Measurements from ENCODE around the gene POGLUT3.

Gene POGLUT3

DNA sequence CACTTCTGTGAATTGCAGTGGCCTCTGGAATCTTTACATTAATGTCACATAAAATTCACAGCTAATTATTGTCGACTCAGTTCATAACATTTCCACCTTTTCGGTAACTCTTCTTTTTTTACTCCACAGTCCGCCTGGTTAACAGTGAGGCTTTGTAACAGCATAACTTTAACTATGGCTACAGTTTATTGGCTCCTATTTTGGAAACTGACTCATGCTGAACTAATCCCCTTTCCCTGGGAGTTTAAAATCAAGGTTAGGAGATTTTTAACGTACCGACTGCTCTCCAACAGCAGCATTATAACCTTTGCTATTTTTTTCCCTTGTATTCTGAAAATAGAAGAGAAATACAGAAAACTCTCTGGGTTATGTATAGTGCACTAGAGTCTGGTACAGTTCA lies 3.2 kb upstream of the POGLUT3 start:
- Histone ChIP-seq H2BK12ac (ENCODE audit: low read length) (no peak overlapping the region), H2BK120ac (ENCODE audit: low read depth, low read length) (no peak overlapping the region), H3K4me1 (ENCODE audit: control insufficient read depth in 2 of 2, insufficient read depth in 1 of 2, low read depth in 1 of 2, low read length in 2 of 2) (peaks cover 5 to 6% of the 10 kb centered on the region in 2 donors), H2AK5ac (ENCODE audit: low read depth, low read length) (no peak overlapping the region), H3K9me3 (replicated peaks in 1 of 2; ENCODE audit: control insufficient read depth in 2 of 2, insufficient read depth in 1 of 2, low read depth in 1 of 2, low read length in 2 of 2) (no peaks in the 10 kb centered on the region), H3K4ac (ENCODE audit: low read length) (no peak overlapping the region), H4K91ac (ENCODE audit: low read depth, low read length, poor library complexity) (no peak overlapping the region), H3K4me3 (ENCODE audit: low read length in 2 of 2) (no peak overlapping the region), H2AFZ (ENCODE audit: low read length) (no peak overlapping the region), H3K9ac (ENCODE audit: low read depth, low read length, poor library complexity) (no peak overlapping the region), H2BK15ac (ENCODE audit: low read length) (no peak overlapping the region), H3K4me2 (ENCODE audit: insufficient read depth, low read length, poor library complexity, severe bottlenecking) (no peak overlapping the region), H3K79me1 (ENCODE audit: low read depth, low read length) (no peaks in the 10 kb centered on the region), H3K27me3 (ENCODE audit: control insufficient read depth in 3 of 3, insufficient read depth in 3 of 3, low read depth in 1 of 3, low read length in 3 of 3) (no peaks in the 10 kb centered on the region), H3K27ac (replicated peaks; ENCODE audit: low read length) (no peak overlapping the region), H3K36me3 (replicated peaks in 1 of 2; ENCODE audit: control insufficient read depth in 2 of 2, insufficient read depth in 2 of 2, low read length in 2 of 2) (no peaks in the 10 kb centered on the region), H3K14ac (ENCODE audit: low read length) (no peak overlapping the region), H3K18ac (ENCODE audit: low read length) (no peak overlapping the region), H4K8ac (ENCODE audit: low read depth, low read length) (no peak overlapping the region), H2BK5ac (ENCODE audit: low read length) (no peak overlapping the region), H3K23ac (ENCODE audit: low read depth, low read length, poor library complexity) (no peak overlapping the region)
- DNase-seq (ENCODE audit: low spot score) = no peak
- WGBS, 2 donors (ENCODE audit: extremely low coverage in 2 of 2, insufficient read length in 2 of 2, insufficient replicate concordance in 1 of 2) = no CpG with 5 or more reads among the region's 5 CpGs

DNA sequence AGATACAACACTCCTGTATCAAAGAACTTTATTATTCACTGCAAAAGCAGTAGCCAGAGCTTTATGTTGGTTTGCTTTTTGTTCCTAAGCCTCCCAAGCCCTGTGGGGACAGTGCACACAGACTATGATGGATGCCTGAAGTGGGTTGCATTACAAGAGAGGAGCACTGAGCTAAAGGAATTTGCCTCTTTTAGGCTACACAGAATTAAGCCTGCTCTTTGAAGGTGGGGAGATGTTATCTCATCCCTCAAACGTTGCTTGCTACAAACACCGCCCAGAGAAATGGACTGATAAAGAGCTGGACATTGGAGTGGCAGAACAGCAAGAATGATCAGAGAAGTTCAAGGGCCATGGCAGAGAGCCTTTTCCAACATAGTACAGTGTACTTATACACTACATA lies 2.5 kb upstream of the POGLUT3 start:
- no peak overlapping the region for H4K8ac ChIP-seq (ENCODE audit: low read depth, low read length)
- no peaks in the 10 kb centered on the region for H3K36me3 ChIP-seq (replicated peaks in 1 of 2; ENCODE audit: control insufficient read depth in 2 of 2, insufficient read depth in 2 of 2, low read length in 2 of 2)
- H3K18ac ChIP-seq (ENCODE audit: low read length) = no peak overlapping the region
- H2AK5ac ChIP-seq (ENCODE audit: low read depth, low read length) = no peak overlapping the region
- no peak overlapping the region for H3K4me3 ChIP-seq (ENCODE audit: low read length in 2 of 2)
- H3K14ac ChIP-seq (ENCODE audit: low read length) = no peak overlapping the region
- no peak overlapping the region for H2BK120ac ChIP-seq (ENCODE audit: low read depth, low read length)
- WGBS, 2 donors (ENCODE audit: extremely low coverage in 2 of 2, insufficient read length in 2 of 2, insufficient replicate concordance in 1 of 2) = no CpG with 5 or more reads among the region's 2 CpGs
- no peaks in the 10 kb centered on the region for H3K27me3 ChIP-seq (ENCODE audit: control insufficient read depth in 3 of 3, insufficient read depth in 3 of 3, low read depth in 1 of 3, low read length in 3 of 3)
- no peak overlapping the region for H3K9ac ChIP-seq (ENCODE audit: low read depth, low read length, poor library complexity)
- H3K23ac ChIP-seq (ENCODE audit: low read depth, low read length, poor library complexity) = no peak overlapping the region
- no peak overlapping the region for H2BK5ac ChIP-seq (ENCODE audit: low read length)
- no peak overlapping the region for H3K4ac ChIP-seq (ENCODE audit: low read length)
- DNase-seq (ENCODE audit: low spot score) = no peak
- H4K91ac ChIP-seq (ENCODE audit: low read depth, low read length, poor library complexity) = no peak overlapping the region
- no peak overlapping the region for H2BK12ac ChIP-seq (ENCODE audit: low read length)
- no peaks in the 10 kb centered on the region for H3K79me1 ChIP-seq (ENCODE audit: low read depth, low read length)
- H2AFZ ChIP-seq (ENCODE audit: low read length) = no peak overlapping the region
- H3K4me2 ChIP-seq (ENCODE audit: insufficient read depth, low read length, poor library complexity, severe bottlenecking) = no peak overlapping the region
- H3K9me3 ChIP-seq (replicated peaks in 1 of 2; ENCODE audit: control insufficient read depth in 2 of 2, insufficient read depth in 1 of 2, low read depth in 1 of 2, low read length in 2 of 2) = no peaks in the 10 kb centered on the region
- H2BK15ac ChIP-seq (ENCODE audit: low read length) = no peak overlapping the region
- H3K27ac ChIP-seq (replicated peaks; ENCODE audit: low read length) = no peak overlapping the region
- H3K4me1 ChIP-seq (ENCODE audit: control insufficient read depth in 2 of 2, insufficient read depth in 1 of 2, low read depth in 1 of 2, low read length in 2 of 2) = peaks cover 5 to 6% of the 10 kb centered on the region in 2 donors

DNA sequence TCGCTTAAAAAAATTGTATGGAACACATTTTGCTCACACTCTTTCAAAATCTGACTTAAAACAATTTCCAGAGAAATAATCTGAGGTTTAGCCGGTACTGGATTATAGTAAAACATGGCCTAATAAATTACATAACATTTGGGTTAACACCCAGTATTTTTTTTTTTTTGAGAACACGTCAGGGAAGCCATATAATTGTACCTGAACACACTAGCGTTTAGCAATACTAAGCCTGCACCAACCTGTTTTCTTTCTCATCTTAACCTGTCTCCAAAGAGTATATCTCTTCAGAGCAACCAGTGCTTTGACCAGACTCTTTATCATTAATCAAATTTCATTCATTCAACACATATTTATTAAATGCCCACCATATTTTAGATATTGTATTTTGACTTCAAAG lies 2.0 kb upstream of the POGLUT3 start:
- no peak overlapping the region for H3K4me2 ChIP-seq (ENCODE audit: insufficient read depth, low read length, poor library complexity, severe bottlenecking)
- H3K79me1 ChIP-seq (ENCODE audit: low read depth, low read length) = no peaks in the 10 kb centered on the region
- no peak overlapping the region for H3K18ac ChIP-seq (ENCODE audit: low read length)
- DNase-seq (ENCODE audit: low spot score) = no peak
- H3K9ac ChIP-seq (ENCODE audit: low read depth, low read length, poor library complexity) = no peak overlapping the region
- no peak overlapping the region for H2BK12ac ChIP-seq (ENCODE audit: low read length)
- no peak overlapping the region for H4K8ac ChIP-seq (ENCODE audit: low read depth, low read length)
- H3K23ac ChIP-seq (ENCODE audit: low read depth, low read length, poor library complexity) = no peak overlapping the region
- no peak overlapping the region for H3K14ac ChIP-seq (ENCODE audit: low read length)
- H3K4ac ChIP-seq (ENCODE audit: low read length) = no peak overlapping the region
- H3K4me1 ChIP-seq (ENCODE audit: control insufficient read depth in 2 of 2, insufficient read depth in 1 of 2, low read depth in 1 of 2, low read length in 2 of 2) = peaks cover 5 to 6% of the 10 kb centered on the region in 2 donors
- no CpG with 5 or more reads among the region's 4 CpGs for WGBS, 2 donors (ENCODE audit: extremely low coverage in 2 of 2, insufficient read length in 2 of 2, insufficient replicate concordance in 1 of 2)
- H3K9me3 ChIP-seq (replicated peaks in 1 of 2; ENCODE audit: control insufficient read depth in 2 of 2, insufficient read depth in 1 of 2, low read depth in 1 of 2, low read length in 2 of 2) = no peaks in the 10 kb centered on the region
- H3K27ac ChIP-seq (replicated peaks; ENCODE audit: low read length) = no peak overlapping the region
- no peak overlapping the region for H2AK5ac ChIP-seq (ENCODE audit: low read depth, low read length)
- no peak overlapping the region for H2AFZ ChIP-seq (ENCODE audit: low read length)
- no peak overlapping the region for H3K4me3 ChIP-seq (ENCODE audit: low read length in 2 of 2)
- no peak overlapping the region for H2BK5ac ChIP-seq (ENCODE audit: low read length)
- H2BK15ac ChIP-seq (ENCODE audit: low read length) = no peak overlapping the region
- H3K36me3 ChIP-seq (replicated peaks in 1 of 2; ENCODE audit: control insufficient read depth in 2 of 2, insufficient read depth in 2 of 2, low read length in 2 of 2) = no peaks in the 10 kb centered on the region
- no peak overlapping the region for H4K91ac ChIP-seq (ENCODE audit: low read depth, low read length, poor library complexity)
- H2BK120ac ChIP-seq (ENCODE audit: low read depth, low read length) = no peak overlapping the region
- no peaks in the 10 kb centered on the region for H3K27me3 ChIP-seq (ENCODE audit: control insufficient read depth in 3 of 3, insufficient read depth in 3 of 3, low read depth in 1 of 3, low read length in 3 of 3)

DNA sequence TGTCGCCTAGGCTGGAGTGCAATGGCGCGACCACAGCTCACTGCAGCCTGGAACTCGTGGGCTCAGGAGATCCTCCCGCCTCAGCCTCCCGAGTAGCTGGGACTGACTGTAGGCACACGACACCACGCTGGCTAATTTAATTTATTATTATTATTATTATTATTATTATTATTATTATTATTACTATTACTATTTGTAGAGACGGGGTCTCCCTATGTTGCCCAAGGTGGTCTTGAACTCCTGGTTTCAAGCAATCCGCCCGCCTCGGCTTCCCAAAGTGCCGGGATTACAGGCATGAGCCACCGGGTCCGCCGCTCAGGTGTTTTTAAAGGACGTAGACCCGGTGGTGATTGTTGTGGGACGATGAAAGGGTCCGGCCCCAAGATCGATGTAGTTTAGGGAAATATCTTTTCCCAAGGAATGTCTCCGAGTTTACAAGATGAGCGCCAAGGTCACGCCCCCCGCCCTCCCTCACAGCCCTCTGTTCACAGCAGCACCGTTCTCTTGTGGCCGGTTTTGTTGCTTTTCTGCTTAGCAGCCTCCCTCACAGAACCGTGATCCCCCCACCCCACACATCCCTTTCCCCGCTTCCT lies 728 bp upstream of the POGLUT3 start:
- H3K9me3 ChIP-seq (replicated peaks in 1 of 2; ENCODE audit: control insufficient read depth in 2 of 2, insufficient read depth in 1 of 2, low read depth in 1 of 2, low read length in 2 of 2) = no peaks in the 10 kb centered on the region
- WGBS, 2 donors (ENCODE audit: extremely low coverage in 2 of 2, insufficient read length in 2 of 2, insufficient replicate concordance in 1 of 2) = no CpG with 5 or more reads among the region's 29 CpGs
- H4K91ac ChIP-seq (ENCODE audit: low read depth, low read length, poor library complexity) = peak overlapping the region; percentile 89
- H2BK120ac ChIP-seq (ENCODE audit: low read depth, low read length) = no peak overlapping the region
- H3K36me3 ChIP-seq (replicated peaks in 1 of 2; ENCODE audit: control insufficient read depth in 2 of 2, insufficient read depth in 2 of 2, low read length in 2 of 2) = no peaks in the 10 kb centered on the region
- peak overlapping the region; percentile 94 for H3K9ac ChIP-seq (ENCODE audit: low read depth, low read length, poor library complexity)
- H3K18ac ChIP-seq (ENCODE audit: low read length) = peak overlapping the region; percentile 98
- no peak overlapping the region for H2BK15ac ChIP-seq (ENCODE audit: low read length)
- peak overlapping the region; percentile 97 for H3K4me2 ChIP-seq (ENCODE audit: insufficient read depth, low read length, poor library complexity, severe bottlenecking)
- no peak overlapping the region for H2BK5ac ChIP-seq (ENCODE audit: low read length)
- no peak for DNase-seq (ENCODE audit: low spot score)
- H4K8ac ChIP-seq (ENCODE audit: low read depth, low read length) = no peak overlapping the region
- H3K4me3 ChIP-seq (ENCODE audit: low read length in 2 of 2) = peak overlapping the region; percentile 55 to 84
- no peaks in the 10 kb centered on the region for H3K79me1 ChIP-seq (ENCODE audit: low read depth, low read length)
- H2AFZ ChIP-seq (ENCODE audit: low read length) = peak overlapping the region; percentile 99
- no peaks in the 10 kb centered on the region for H3K27me3 ChIP-seq (ENCODE audit: control insufficient read depth in 3 of 3, insufficient read depth in 3 of 3, low read depth in 1 of 3, low read length in 3 of 3)
- H2BK12ac ChIP-seq (ENCODE audit: low read length) = no peak overlapping the region
- no peak overlapping the region for H3K27ac ChIP-seq (replicated peaks; ENCODE audit: low read length)
- no peak overlapping the region for H3K23ac ChIP-seq (ENCODE audit: low read depth, low read length, poor library complexity)
- H3K14ac ChIP-seq (ENCODE audit: low read length) = no peak overlapping the region
- no peak overlapping the region for H2AK5ac ChIP-seq (ENCODE audit: low read depth, low read length)
- no peak overlapping the region for H3K4ac ChIP-seq (ENCODE audit: low read length)
- H3K4me1 ChIP-seq (ENCODE audit: control insufficient read depth in 2 of 2, insufficient read depth in 1 of 2, low read depth in 1 of 2, low read length in 2 of 2) = peaks cover 5 to 8% of the 10 kb centered on the region in 2 donors

Data from neuronal stem cell (in vitro differentiated cells).